SK-MEL-5 (cell line): ENCODE results near the gene CENPL. TPM values are rescaled to one million over a fixed set of nuclear protein-coding genes. Genes with fewer than 3 reads are reported as not detected.
"Not testable (repeated sequence)": the region's sequence is repeated elsewhere in the genome, so short reads cannot be mapped to it uniquely, and the experiment has no call there.

Source experiments
- DNase-seq: peaks from one replicate; pipeline ENCODE4 v3.0.0-alpha.2; 2016; ENCODE audit warnings: low read depth, low spot score
- in situ Hi-C: cut with HindIII; loops from 2 replicates; pipeline ENCODE4 v1.10.0; 2016; ENCODE audit warnings: low sequenced_read_pairs, high pct_unique_total_duplicates, low pct_unique_long_range_greater_than_20kb
- small RNA-seq, 2 experiments: library from RNA; depleted of rRNA; stranded (forward); fragments of <200 nt; gene quantifications; one replicate each; pipeline ENCODE3, GENCODE V24; 2014
- total RNA-seq: library from RNA; depleted of rRNA; stranded (reverse); fragments of >200 nt; shearing (Covaris generic); gene quantifications from 2 replicates; pipeline ENCODE4 v1.2.3, GENCODE V29; 2014; rRNA removed

The CENPL gene
- total RNA-seq, 1 experiment from 2014 or later, result 28.0 TPM

- DNase-seq, result no peak
- in situ Hi-C loops, result no loop called here
These were observed 49.0 kb downstream of the CENPL start for GRCh38 chr1:173775578-173776226.

- no peak for DNase-seq
- in situ Hi-C loops, result no loop called here
These were observed 53.1 kb downstream of the CENPL start for GRCh38 chr1:173771560-173771959.

GRCh38 chr1:173770330-173770729 lies 54.4 kb downstream of the CENPL start:
- in situ Hi-C loops, result not testable (repeated sequence)

GRCh38 chr1:173768827-173769226 lies 55.9 kb downstream of the CENPL start:
- in situ Hi-C loops, result no loop called here
- no peak for DNase-seq

More at GRCh38 chr1:173770330-173770729, 54.4 kb downstream of the CENPL start:
- not testable (repeated sequence) for DNase-seq

GRCh38 chr1:173768206-173768605 lies 56.5 kb downstream of the CENPL start:
- in situ Hi-C loops, result no loop called here
- DNase-seq, result no peak

- DNase-seq, in situ Hi-C loops: not testable (repeated sequence)
These were observed 60.4 kb downstream of the CENPL start for GRCh38 chr1:173764331-173764730.

GRCh38 chr1:173758980-173759379 lies 65.7 kb downstream of the CENPL start:
- DNase-seq, result no peak

GRCh38 chr1:173758110-173758509 lies 66.6 kb downstream of the CENPL start:
- in situ Hi-C loops, result no loop called here
- no peak for DNase-seq

More at GRCh38 chr1:173758980-173759379, 65.7 kb downstream of the CENPL start:
- in situ Hi-C loops, result no loop called here

- in situ Hi-C loops, result no loop called here
- no peak for DNase-seq
These were observed 67.0 kb downstream of the CENPL start for GRCh38 chr1:173757666-173758065.

GRCh38 chr1:173753830-173754229 lies 70.9 kb downstream of the CENPL start:
- in situ Hi-C loops, result no loop called here
- no peak for DNase-seq

Small RNAs within 50 kb of the gene (small RNA-seq; reads per million reads assigned to genes)
- gene RF00019, result 0 reads per million in 2 experiments

Other genes starting within 250 kb of the CENPL start
- not detected in 2 replicates for gene SLC9C2, start 221.8 kb downstream of the CENPL start, total RNA-seq
- gene TEX50, start 189.5 kb downstream of the CENPL start, total RNA-seq, result not detected in 2 replicates
- 0.11 TPM in 1 of 2 replicates, not detected in the other for gene ANKRD45, start 155.0 kb downstream of the CENPL start, total RNA-seq
- 12.3 and 15.9 TPM in 2 replicates for gene KLHL20, start 109.9 kb downstream of the CENPL start, total RNA-seq
- gene DARS2, start 210 bp downstream of the CENPL start, total RNA-seq, result 38.6 and 49.5 TPM in 2 replicates
- 588 and 660 TPM in 2 replicates for gene GAS5, start 43.1 kb upstream of the CENPL start, total RNA-seq
- 8.0 and 8.3 TPM in 2 replicates for gene ZBTB37, start 43.5 kb upstream of the CENPL start, total RNA-seq
- gene SERPINC1, start 92.4 kb upstream of the CENPL start, total RNA-seq, result not detected in 2 replicates
- 25.3 and 30.0 TPM in 2 replicates for gene RC3H1, start 197.5 kb upstream of the CENPL start, total RNA-seq